Hematopoietic multipotent progenitor cell treated with erythropoietin and hydrocortisone succinate and interleukin-3 and kit ligand, for 8 days (in vitro differentiated cells): ENCODE measurements around the gene CBX7.
"Not testable (repeated sequence)": the region's sequence is repeated elsewhere in the genome, so short reads cannot be mapped to it uniquely, and the experiment has no call there.

Source experiments
- DNase-seq: peaks from one replicate; pipeline ENCODE4 v3.0.0-alpha.2; 2015

Gene CBX7

GRCh38 chr22:39173787-39174497 lies 21.5 kb upstream of the CBX7 start:
- no peak for DNase-seq

- DNase-seq, result no peak
These were observed 20.7 kb upstream of the CBX7 start for GRCh38 chr22:39173050-39173706.

GRCh38 chr22:39172265-39173049 lies 20.0 kb upstream of the CBX7 start:
- not testable (repeated sequence) for DNase-seq

- DNase-seq, result no peak
These were observed 19.3 kb upstream of the CBX7 start for GRCh38 chr22:39171623-39172264.

GRCh38 chr22:39170825-39171622 lies 18.5 kb upstream of the CBX7 start:
- peak; percentile 68 for DNase-seq

- DNase-seq, result no peak
These were observed 17.5 kb upstream of the CBX7 start for GRCh38 chr22:39169797-39170466.

GRCh38 chr22:39166547-39166946 lies 14.1 kb upstream of the CBX7 start:
- no peak for DNase-seq

- DNase-seq, result not testable (repeated sequence)
These were observed 3.6 kb upstream of the CBX7 start for GRCh38 chr22:39156093-39156492.

- no peak for DNase-seq
These were observed 2.9 kb upstream of the CBX7 start for GRCh38 chr22:39155421-39155820.

- DNase-seq, result no peak
These were observed 789 bp upstream of the CBX7 start for GRCh38 chr22:39153220-39153717.

- DNase-seq, result no peak
These were observed 413 bp downstream of the CBX7 start for GRCh38 chr22:39152024-39152510.

- no peak for DNase-seq
These were observed 1.0 kb downstream of the CBX7 start for GRCh38 chr22:39151329-39151975.

- DNase-seq, result no peak
These were observed 1.6 kb downstream of the CBX7 start for GRCh38 chr22:39150848-39151215.

GRCh38 chr22:39149915-39150847 lies 2.3 kb downstream of the CBX7 start:
- no peak for DNase-seq

- peak; percentile 30 for DNase-seq
These were observed 3.5 kb downstream of the CBX7 start for GRCh38 chr22:39148727-39149535.

GRCh38 chr22:39148026-39148726 lies 4.3 kb downstream of the CBX7 start:
- no peak for DNase-seq

GRCh38 chr22:39147335-39148025 lies 5.0 kb downstream of the CBX7 start:
- DNase-seq, result no peak
